Astrocyte of the spinal cord (primary cell): ENCODE data around the gene FTCD.
"Not testable (repeated sequence)": the region's sequence is repeated elsewhere in the genome, so short reads cannot be mapped to it uniquely, and the experiment has no call there.

Experiments
- DNase-seq: peaks from one replicate; pipeline ENCODE4 v3.0.0; 2011; ENCODE audit warnings: low read depth, low spot score
- H3K4me3 ChIP-seq: 2 replicates; pipeline ENCODE4 v1.5.1; 2011; ENCODE audit warnings: low read depth, mild to moderate bottlenecking, low read length, moderate library complexity
- in situ Hi-C: cut with HindIII; loops from 2 replicates; pipeline ENCODE4 v1.10.0; 2017; ENCODE audit warnings: low sequenced_read_pairs
- TF ChIP-seq, protein P1 (sequence below): IDR thresholded peaks from 2 replicates; pipeline ENCODE4 v1.5.1; 2012; ENCODE audit warnings: low read depth, mild to moderate bottlenecking, low read length, inconsistent platforms

Gene FTCD

DNA sequence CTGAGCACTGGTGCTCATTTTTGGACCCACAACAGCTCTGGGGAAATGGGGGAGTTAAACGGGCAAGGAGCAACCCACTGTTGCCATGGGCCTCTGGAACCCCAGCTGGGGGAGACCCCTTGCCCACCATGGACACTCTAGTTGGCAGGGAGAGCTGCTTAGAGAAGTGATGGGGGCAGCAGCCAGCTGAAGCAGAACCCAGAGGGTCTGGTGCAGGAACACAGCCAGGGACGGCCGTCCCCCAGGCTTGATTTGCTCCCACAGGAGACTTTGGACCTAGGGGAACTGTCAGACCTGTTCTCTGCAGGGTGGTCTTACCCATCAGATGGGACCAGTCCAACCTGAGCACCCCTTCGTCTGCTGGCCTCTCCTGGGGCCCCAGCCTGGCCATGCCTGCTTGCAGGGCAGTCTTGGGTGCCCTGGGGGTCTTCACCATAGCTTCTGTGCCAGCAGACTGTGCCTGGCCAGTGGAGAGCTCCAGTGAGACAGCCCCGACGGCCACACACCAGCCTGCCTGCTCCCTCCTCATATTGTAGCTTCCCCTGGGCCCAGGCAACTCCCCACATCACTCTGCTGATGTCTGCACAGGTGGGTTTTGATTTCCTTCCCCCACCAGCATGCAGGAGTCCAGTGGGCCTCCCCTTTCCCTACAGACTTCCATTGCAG, 17.6 kb upstream of the FTCD start:
- H3K4me3 ChIP-seq: no peak overlapping the region
- no peak for DNase-seq
- in situ Hi-C loops: no loop called here
- TF ChIP-seq, protein P1, sequence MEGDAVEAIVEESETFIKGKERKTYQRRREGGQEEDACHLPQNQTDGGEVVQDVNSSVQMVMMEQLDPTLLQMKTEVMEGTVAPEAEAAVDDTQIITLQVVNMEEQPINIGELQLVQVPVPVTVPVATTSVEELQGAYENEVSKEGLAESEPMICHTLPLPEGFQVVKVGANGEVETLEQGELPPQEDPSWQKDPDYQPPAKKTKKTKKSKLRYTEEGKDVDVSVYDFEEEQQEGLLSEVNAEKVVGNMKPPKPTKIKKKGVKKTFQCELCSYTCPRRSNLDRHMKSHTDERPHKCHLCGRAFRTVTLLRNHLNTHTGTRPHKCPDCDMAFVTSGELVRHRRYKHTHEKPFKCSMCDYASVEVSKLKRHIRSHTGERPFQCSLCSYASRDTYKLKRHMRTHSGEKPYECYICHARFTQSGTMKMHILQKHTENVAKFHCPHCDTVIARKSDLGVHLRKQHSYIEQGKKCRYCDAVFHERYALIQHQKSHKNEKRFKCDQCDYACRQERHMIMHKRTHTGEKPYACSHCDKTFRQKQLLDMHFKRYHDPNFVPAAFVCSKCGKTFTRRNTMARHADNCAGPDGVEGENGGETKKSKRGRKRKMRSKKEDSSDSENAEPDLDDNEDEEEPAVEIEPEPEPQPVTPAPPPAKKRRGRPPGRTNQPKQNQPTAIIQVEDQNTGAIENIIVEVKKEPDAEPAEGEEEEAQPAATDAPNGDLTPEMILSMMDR: no peak

DNA sequence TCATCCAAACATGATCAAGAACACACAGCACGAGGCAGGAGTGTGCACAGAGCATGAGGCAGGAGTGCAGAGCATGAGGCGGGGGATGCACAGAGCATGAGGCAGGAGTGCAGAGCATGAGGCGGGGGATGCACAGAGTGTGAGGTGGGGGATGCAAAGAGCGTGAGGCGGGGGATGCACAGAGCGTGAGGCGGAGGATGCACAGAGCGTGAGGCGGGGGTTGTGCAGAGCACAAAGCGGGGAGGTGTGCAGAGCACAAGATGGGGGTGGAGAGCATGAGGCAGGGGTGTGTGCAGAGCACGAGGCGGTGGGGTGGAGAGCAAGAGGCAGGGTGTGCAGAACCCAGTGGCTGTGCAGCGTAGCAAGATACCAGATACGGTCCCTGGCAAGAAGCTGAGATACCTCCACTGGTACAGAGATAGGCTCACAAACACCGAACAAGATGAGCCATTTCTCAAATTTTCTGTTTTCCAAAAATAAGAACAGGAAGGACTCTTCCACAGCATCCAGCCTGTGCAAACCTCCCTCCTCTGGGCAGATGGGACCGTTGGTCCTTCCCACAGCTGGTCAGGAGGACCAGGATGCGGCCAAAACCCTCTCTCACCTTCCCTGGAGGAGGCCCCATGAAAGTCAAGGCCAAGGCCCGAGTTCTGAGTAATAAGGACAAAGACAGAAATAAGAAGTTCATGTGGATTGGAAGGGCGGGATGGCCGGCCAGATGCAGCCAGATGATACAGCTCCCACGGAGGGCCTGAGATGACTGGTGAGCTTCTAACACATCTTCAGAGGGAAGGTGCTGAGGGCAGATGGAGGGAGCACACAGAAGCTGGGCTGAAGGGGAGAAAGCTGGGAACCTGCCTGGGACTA, 16.9 kb upstream of the FTCD start:
- in situ Hi-C loops: no loop called here
- TF ChIP-seq, protein P1: no peak
- H3K4me3 ChIP-seq: no peak overlapping the region
- no peak for DNase-seq

DNA sequence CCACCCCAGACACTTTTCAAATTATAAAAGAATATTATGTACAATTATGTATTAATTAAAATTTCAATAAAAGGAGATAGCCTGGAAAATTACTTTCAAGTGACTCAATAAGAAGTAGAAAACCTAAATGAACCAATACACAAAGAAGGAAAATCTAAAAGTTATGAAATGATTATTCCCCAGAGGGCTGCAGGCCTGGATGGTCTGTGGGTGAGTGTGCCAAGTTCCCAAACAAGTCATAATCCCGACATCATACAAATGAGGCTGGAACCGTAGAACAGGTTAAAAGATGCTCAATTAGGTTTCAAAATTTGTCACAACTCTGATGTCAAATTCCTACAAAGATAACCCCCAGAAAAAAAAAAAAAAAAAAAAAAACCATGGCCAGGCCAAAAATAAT, 16.2 kb upstream of the FTCD start:
- in situ Hi-C loops: no loop called here
- H3K4me3 ChIP-seq: no peak overlapping the region
- TF ChIP-seq, protein P1: no peak
- no peak for DNase-seq

DNA sequence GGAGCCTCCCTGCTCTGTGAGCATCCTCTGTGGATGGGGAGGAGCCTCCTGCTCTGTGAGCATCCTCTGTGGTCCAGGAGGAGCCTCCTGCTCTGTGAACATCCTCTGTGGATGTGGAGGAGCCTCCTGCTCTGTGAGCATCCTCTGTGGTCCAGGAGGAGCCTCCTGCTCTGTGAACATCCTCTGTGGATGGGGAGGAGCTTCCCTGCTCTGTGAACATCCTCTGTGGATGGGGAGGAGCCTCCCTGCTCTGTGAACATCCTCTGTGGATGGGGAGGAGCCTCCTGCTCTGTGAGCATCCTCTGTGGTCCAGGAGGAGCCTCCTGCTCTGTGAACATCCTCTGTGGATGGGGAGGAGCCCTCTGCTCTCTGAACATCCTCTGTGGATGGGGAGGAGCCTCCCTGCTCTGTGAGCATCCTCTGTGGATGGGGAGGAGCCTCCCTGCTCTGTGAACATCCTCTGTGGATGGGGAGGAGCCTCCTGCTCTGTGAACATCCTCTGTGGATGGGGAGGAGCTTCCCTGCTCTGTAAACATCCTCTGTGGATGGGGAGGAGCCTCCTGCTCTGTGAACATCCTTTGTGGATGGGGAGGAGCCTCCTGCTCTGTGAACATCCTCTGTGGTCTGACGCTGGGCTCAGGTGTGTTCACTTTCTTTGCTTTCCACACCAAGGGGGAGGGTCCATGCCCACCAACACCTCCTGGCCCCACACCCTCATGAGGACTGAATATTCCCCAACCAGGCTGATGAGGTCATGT, 15.2 kb upstream of the FTCD start:
- in situ Hi-C loops, H3K4me3 ChIP-seq, DNase-seq: not testable (repeated sequence)

DNA sequence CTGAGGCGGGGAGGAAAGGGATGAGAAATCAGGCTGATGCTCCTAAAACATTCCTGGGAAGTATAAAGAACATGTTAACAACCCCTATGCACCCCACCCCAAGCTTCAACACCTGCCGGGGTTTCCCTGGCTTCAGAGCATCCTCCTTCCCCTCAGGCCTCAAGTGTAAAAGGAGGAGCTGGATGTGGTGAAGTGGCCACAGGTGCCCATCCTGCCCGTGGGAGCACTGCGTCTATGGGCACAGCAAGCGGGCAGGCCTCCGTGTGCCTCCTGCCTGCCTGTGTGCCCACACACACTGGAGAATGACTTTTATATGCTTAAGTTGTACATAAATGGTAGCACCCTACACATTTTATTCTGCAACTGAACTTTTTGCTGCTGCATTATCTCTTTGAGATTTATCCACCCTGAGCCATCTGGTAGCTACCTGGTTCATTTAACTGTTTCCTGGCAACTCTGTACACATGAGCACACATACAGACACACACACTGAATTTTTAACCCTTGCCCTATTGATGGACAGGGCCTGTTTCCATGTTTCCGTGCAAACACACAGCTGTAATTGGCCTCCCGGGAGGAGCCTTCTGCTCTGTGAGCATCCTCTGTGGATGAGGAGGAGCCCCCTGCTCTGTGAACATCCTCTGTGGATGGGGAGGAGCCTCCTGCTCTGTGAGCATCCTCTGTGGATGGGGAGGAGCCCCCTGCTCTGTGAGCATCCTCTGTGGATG, 13.4 kb upstream of the FTCD start:
- H3K4me3 ChIP-seq: no peak overlapping the region
- no peak for DNase-seq
- TF ChIP-seq, protein P1: no peak
- in situ Hi-C loops: no loop called here

DNA sequence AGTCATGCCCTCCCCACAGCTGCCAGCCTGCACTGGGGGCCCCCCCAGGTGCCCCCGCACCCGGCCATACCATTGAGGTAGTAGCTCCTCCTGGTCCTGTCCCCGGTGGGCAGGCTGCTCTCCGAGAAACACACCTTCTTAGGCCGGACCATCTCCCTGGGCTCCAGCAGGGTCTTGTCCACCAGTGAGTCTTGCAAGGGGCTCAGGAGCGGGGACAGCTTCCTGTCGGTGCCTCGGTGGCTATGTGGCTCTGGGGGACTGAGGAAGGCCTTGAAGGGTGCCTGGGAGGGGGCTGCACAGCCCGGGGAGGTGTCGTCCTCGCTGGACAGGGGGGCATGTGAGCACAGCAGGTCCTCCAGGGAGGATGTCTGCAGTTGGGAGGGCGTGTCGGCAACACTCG, 12.9 kb upstream of the FTCD start:
- in situ Hi-C loops: no loop called here
- no peak for DNase-seq
- TF ChIP-seq, protein P1: no peak
- no peak overlapping the region for H3K4me3 ChIP-seq
